MM.1S (cell line): ENCODE results near the gene KIAA1217.

Experiments
- CTCF ChIP-seq: fragments of 300-600 bp; sonication (generic); IDR thresholded peaks from 2 replicates; pipeline ENCODE4 v1.5.1; 2016; ENCODE audit warnings: antibody characterized with exemption, low read length, mixed read lengths
- EZH2 ChIP-seq: fragments of 300-600 bp; sonication (generic); optimal IDR thresholded peaks from 2 replicates; pipeline ENCODE3; 2017; ENCODE audit warnings: low read depth, mild to moderate bottlenecking, antibody characterized with exemption, low read length, mixed read lengths

- TF ChIP-seq EZH2 = no peak
- TF ChIP-seq CTCF = no peak
Measured at GRCh38 chr10:24174014-24174413, 34.9 kb upstream of the KIAA1217 start.
